ENCODE measurements around the gene NCF2.

- TF ChIP-seq, protein P1, sequence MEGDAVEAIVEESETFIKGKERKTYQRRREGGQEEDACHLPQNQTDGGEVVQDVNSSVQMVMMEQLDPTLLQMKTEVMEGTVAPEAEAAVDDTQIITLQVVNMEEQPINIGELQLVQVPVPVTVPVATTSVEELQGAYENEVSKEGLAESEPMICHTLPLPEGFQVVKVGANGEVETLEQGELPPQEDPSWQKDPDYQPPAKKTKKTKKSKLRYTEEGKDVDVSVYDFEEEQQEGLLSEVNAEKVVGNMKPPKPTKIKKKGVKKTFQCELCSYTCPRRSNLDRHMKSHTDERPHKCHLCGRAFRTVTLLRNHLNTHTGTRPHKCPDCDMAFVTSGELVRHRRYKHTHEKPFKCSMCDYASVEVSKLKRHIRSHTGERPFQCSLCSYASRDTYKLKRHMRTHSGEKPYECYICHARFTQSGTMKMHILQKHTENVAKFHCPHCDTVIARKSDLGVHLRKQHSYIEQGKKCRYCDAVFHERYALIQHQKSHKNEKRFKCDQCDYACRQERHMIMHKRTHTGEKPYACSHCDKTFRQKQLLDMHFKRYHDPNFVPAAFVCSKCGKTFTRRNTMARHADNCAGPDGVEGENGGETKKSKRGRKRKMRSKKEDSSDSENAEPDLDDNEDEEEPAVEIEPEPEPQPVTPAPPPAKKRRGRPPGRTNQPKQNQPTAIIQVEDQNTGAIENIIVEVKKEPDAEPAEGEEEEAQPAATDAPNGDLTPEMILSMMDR (IDR thresholded peaks at IDR 0.05): no peak
- TF ChIP-seq POLR2A (IDR thresholded peaks at IDR 0.05): no peak
Observed at GRCh38 chr1:183544598-183545297, 45.5 kb downstream of the NCF2 start.

Measured in uterus (tissue), 2 donors.